ENCODE measurements around the gene FEZ2.

The FEZ2 gene

GRCh38 chr2:36561237-36561944, 36.6 kb downstream of the FEZ2 start:
- no peak for DNase-seq (ENCODE audit: low spot score)

GRCh38 chr2:36560726-36561125, 37.2 kb downstream of the FEZ2 start:
- DNase-seq (ENCODE audit: low spot score), result no peak

- peak; percentile 35 for DNase-seq (ENCODE audit: low spot score)
These were observed 38.6 kb downstream of the FEZ2 start for GRCh38 chr2:36559221-36559942.

GRCh38 chr2:36556842-36557241, 41.1 kb downstream of the FEZ2 start:
- DNase-seq (ENCODE audit: low spot score), result no peak

- DNase-seq (ENCODE audit: low spot score), result no peak
These were observed 42.2 kb downstream of the FEZ2 start for GRCh38 chr2:36555789-36556188.

GRCh38 chr2:36554531-36554930, 43.4 kb downstream of the FEZ2 start:
- no peak for DNase-seq (ENCODE audit: low spot score)

GRCh38 chr2:36553683-36554082, 44.3 kb downstream of the FEZ2 start:
- DNase-seq (ENCODE audit: low spot score), result no peak

GRCh38 chr2:36550006-36550405, 48.0 kb downstream of the FEZ2 start:
- DNase-seq (ENCODE audit: low spot score), result no peak

- DNase-seq (ENCODE audit: low spot score), result no peak
These were observed 48.8 kb downstream of the FEZ2 start for GRCh38 chr2:36549165-36549574.

GRCh38 chr2:36547906-36548305, 50.1 kb downstream of the FEZ2 start:
- DNase-seq (ENCODE audit: low spot score), result no peak

- no peak for DNase-seq (ENCODE audit: low spot score)
These were observed 52.0 kb downstream of the FEZ2 start for GRCh38 chr2:36545871-36546416.

- DNase-seq (ENCODE audit: low spot score), result no peak
These were observed 53.2 kb downstream of the FEZ2 start for GRCh38 chr2:36544638-36545338.

- DNase-seq (ENCODE audit: low spot score), result no peak
These were observed 55.9 kb downstream of the FEZ2 start for GRCh38 chr2:36541891-36542595.

- DNase-seq (ENCODE audit: low spot score), result no peak
These were observed 56.8 kb downstream of the FEZ2 start for GRCh38 chr2:36540986-36541754.

- no peak for DNase-seq (ENCODE audit: low spot score)
These were observed 58.3 kb downstream of the FEZ2 start for GRCh38 chr2:36539631-36540030.

- DNase-seq (ENCODE audit: low spot score), result no peak
These were observed 59.6 kb downstream of the FEZ2 start for GRCh38 chr2:36538335-36538734.

- no peak for DNase-seq (ENCODE audit: low spot score)
These were observed 61.2 kb downstream of the FEZ2 start for GRCh38 chr2:36536776-36537175.

- no peak for DNase-seq (ENCODE audit: low spot score)
These were observed 62.9 kb downstream of the FEZ2 start for GRCh38 chr2:36535099-36535498.

GRCh38 chr2:36534275-36534799, 63.6 kb downstream of the FEZ2 start:
- DNase-seq (ENCODE audit: low spot score), result no peak

- no peak for DNase-seq (ENCODE audit: low spot score)
These were observed 67.0 kb downstream of the FEZ2 start for GRCh38 chr2:36530983-36531354.
